ENCODE data around the gene IFFO2. TPM values are rescaled to one million over a fixed set of nuclear protein-coding genes. Genes with fewer than 3 reads are reported as not detected.

Gene IFFO2
- total and polyA plus RNA-seq, 2 of the 8 experiments (the other 6 are each of a cell fraction or from before 2014, with no cell fraction given): 6.6 to 10.4 TPM

DNA sequence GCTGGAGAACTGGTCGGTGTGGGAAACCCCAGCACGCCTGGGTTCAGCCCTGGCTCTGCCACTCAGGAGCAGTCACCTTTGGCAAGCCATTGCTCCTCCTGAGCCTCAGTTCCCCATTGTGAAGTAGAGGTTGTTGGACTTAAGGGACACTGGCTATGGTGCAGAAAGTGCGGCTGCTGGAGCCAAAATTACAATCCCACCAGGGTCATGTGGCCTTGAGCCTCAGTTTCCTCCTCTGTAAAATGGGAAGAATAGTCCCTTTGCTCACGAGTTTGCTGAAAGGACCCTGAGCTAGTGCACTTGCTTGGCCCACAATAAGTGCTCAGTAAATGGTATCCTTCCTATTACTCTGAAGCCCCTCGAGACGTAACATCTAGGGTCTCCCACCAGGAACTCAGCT lies 82.4 kb downstream of the IFFO2 start:
- peaks cover 2 to 4% of the 10 kb centered on the region in 2 experiments for H4K20me1 ChIP-seq (replicated peaks in 1 of 2; ENCODE audit: control insufficient read depth in 1 of 2, insufficient read depth in 2 of 2, low read length in 2 of 2)
- H3K27ac ChIP-seq (ENCODE audit: low read depth, low read length): no peak overlapping the region
- WGBS, 2 experiments (ENCODE audit: extremely low coverage in 1 of 2, insufficient coverage in 1 of 2, insufficient read length in 1 of 2, insufficient replicate concordance in 2 of 2, low coverage in 1 of 2, low lambda C conversion rate in 2 of 2, missing lambda C conversion rate in 1 of 2): 82% methylated on average over 6 of the region's 6 CpGs; no CpG with 5 or more reads in 1 of the 2 experiments
- H2BK5ac ChIP-seq (ENCODE audit: low read depth, low read length): no peak overlapping the region
- H3K79me1 ChIP-seq (ENCODE audit: low read depth, low read length): no peaks in the 10 kb centered on the region
- H2BK15ac ChIP-seq (ENCODE audit: low read length): no peak overlapping the region
- no peaks in the 10 kb centered on the region for H3K23me2 ChIP-seq (ENCODE audit: low read depth, low read length)
- no peak overlapping the region for H2BK20ac ChIP-seq (ENCODE audit: low read length)
- no peak overlapping the region for H4K5ac ChIP-seq (ENCODE audit: insufficient read length, low read depth, low read length)
- no peak overlapping the region for H4K91ac ChIP-seq (replicated peaks; ENCODE audit: insufficient read length, low read length)
- no peak overlapping the region for H3K14ac ChIP-seq (ENCODE audit: insufficient read length)
- no peak overlapping the region for H3K9ac ChIP-seq (replicated peaks in 1 of 4; ENCODE audit: extremely low read depth in 1 of 4, low read depth in 3 of 4, low read length in 3 of 4)
- H3K4me2 ChIP-seq (ENCODE audit: insufficient read depth in 1 of 2, low read depth in 2 of 2, low read length in 2 of 2): no peak overlapping the region
- no peak overlapping the region for H2BK120ac ChIP-seq (replicated peaks; ENCODE audit: low read depth, low read length)
- H3K4me3 ChIP-seq (ENCODE audit: extremely low read depth in 1 of 4, insufficient read depth in 2 of 4, low read depth in 3 of 4, low read length in 4 of 4): no peak overlapping the region
- no peaks in the 10 kb centered on the region for H3K9me3 ChIP-seq (ENCODE audit: insufficient read depth in 2 of 2, low read depth in 1 of 2, low read length in 1 of 2)
- no peak overlapping the region for H3K18ac ChIP-seq (ENCODE audit: extremely low read depth, low read length)
- H2BK12ac ChIP-seq (ENCODE audit: low read depth, low read length): no peak overlapping the region
- no peak overlapping the region for H2AFZ ChIP-seq (ENCODE audit: low read length)
- H3K36me3 ChIP-seq (ENCODE audit: control insufficient read depth in 2 of 4, insufficient read depth in 4 of 4, low read length in 3 of 4): no peaks in the 10 kb centered on the region; a peak in 2 of 8 replicates
- POLR2A ChIA-PET (ENCODE audit: partially characterized antibody): no interaction called here
- no peaks in the 10 kb centered on the region for H3K27me3 ChIP-seq (replicated peaks in 1 of 4; ENCODE audit: control insufficient read depth in 3 of 4, extremely low read depth in 1 of 4, insufficient read depth in 3 of 4, low read length in 3 of 4)
- DNase-seq (ENCODE audit: low read depth in 1 of 2, low spot score in 2 of 2): no peak
- H3K23ac ChIP-seq (ENCODE audit: insufficient read length): no peak overlapping the region
- H3K79me2 ChIP-seq (ENCODE audit: control insufficient read depth in 1 of 2, insufficient read depth in 2 of 2, low read length in 2 of 2): no peaks in the 10 kb centered on the region
- no peaks in the 10 kb centered on the region for H3K4me1 ChIP-seq (replicated peaks in 1 of 4; ENCODE audit: control insufficient read depth in 3 of 4, insufficient read depth in 4 of 4, low read length in 3 of 4)
- CTCF ChIA-PET (ENCODE audit: partially characterized antibody): interaction anchor here (0.6 to 5.6 kb wide), 39 partner anchors 8 to 578 kb away, joined by 3 to 52 read pairs (median 5); partner anchors contain the start of gene ALDH4A1
- no peak overlapping the region for H3K4ac ChIP-seq (replicated peaks; ENCODE audit: insufficient read length, low read depth, low read length)
- no peak overlapping the region for H4K8ac ChIP-seq (ENCODE audit: extremely low read depth, insufficient read depth, low read length)
- no peak overlapping the region for H2AK5ac ChIP-seq (ENCODE audit: low read depth, low read length)
- FAIRE-seq: no peak
- TF ChIP-seq YY1 (IDR thresholded peaks at IDR 0.05; ENCODE audit: low read depth, low read length): no peak
- no peak for TF ChIP-seq TEAD4 (IDR thresholded peaks at IDR 0.05; ENCODE audit: low read depth, low read length)
- TF ChIP-seq TCF12 (IDR thresholded peaks at IDR 0.05; ENCODE audit: low read depth, low read length): no peak
- TF ChIP-seq, protein P1, sequence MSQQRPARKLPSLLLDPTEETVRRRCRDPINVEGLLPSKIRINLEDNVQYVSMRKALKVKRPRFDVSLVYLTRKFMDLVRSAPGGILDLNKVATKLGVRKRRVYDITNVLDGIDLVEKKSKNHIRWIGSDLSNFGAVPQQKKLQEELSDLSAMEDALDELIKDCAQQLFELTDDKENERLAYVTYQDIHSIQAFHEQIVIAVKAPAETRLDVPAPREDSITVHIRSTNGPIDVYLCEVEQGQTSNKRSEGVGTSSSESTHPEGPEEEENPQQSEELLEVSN (IDR thresholded peaks at IDR 0.05): no peak
- TF ChIP-seq MAFK (IDR thresholded peaks at IDR 0.05; ENCODE audit: low read depth, low read length): no peak
- no peak for TF ChIP-seq RNF2 (IDR thresholded peaks at IDR 0.05; ENCODE audit: borderline replicate concordance, low read depth, low read length, missing control alignments, poor library complexity, severe bottlenecking)
- TF ChIP-seq RBBP5 (IDR thresholded peaks at IDR 0.05; ENCODE audit: borderline replicate concordance, low read depth, low read length): no peak
- no peak overlapping the region for H3K56ac ChIP-seq (replicated peaks; ENCODE audit: insufficient read length, low read depth, low read length)
